Activated effector memory CD4-positive, alpha-beta T cell treated with anti-CD3 and anti-CD28 coated beads, Interleukin-2, amount 50 U/mL, for 16 hours (primary cell): ENCODE measurements around the gene COL25A1.
"Not testable (repeated sequence)": the region's sequence is repeated elsewhere in the genome, so short reads cannot be mapped to it uniquely, and the experiment has no call there.

Source experiments
- DNase-seq: peaks from one replicate; pipeline ENCODE4 v3.0.0-alpha.2; 2020

The COL25A1 gene

GRCh38 chr4:109043286-109043685 is 259.2 kb downstream of the COL25A1 start:
- no peak for DNase-seq

- DNase-seq, result no peak
These were observed 260.7 kb downstream of the COL25A1 start for GRCh38 chr4:109041463-109042360.

GRCh38 chr4:109040441-109040840 is 262.0 kb downstream of the COL25A1 start:
- no peak for DNase-seq

DNA sequence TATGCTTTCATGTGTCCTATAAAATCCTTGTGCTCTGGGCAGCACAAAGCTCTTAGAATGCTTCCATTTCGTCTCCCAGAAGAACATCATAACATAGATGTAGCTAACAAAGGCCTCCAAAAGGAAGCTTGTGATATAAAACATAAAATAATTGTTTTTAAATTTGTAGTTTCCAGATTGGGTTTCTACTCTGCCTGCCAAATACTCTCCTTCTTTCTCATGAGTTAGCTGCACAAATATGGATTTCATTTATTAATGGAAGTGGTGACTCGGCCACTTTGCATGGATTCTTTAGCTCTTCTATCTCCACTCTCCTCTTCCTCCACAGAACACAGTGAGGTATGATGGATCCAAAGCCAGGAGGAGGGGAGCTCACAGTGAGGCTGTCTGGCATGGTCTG is 265.4 kb downstream of the COL25A1 start:
- no peak for DNase-seq

GRCh38 chr4:109033993-109034392 is 268.5 kb downstream of the COL25A1 start:
- no peak for DNase-seq

DNA sequence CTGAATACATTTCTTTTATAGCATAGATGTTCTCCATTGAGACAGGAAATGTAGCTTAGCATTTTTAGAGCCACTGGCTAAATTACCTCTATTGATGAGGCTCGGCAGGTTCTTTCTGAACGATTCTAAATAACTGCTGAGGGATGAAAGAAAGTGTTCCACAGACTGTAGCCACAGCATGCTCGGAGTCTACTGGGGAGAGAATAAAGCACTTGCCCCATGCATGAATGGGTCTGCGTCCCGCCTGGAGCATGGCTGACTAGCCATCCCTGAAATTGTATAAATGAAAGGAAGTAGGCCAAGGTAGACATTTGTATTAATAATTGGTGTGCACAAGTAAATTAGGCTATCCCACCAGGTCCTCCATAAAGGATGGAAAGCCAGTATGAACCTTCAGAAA is 269.8 kb downstream of the COL25A1 start:
- no peak for DNase-seq

- no peak for DNase-seq
These were observed 272.5 kb downstream of the COL25A1 start for GRCh38 chr4:109029987-109030386.

DNA sequence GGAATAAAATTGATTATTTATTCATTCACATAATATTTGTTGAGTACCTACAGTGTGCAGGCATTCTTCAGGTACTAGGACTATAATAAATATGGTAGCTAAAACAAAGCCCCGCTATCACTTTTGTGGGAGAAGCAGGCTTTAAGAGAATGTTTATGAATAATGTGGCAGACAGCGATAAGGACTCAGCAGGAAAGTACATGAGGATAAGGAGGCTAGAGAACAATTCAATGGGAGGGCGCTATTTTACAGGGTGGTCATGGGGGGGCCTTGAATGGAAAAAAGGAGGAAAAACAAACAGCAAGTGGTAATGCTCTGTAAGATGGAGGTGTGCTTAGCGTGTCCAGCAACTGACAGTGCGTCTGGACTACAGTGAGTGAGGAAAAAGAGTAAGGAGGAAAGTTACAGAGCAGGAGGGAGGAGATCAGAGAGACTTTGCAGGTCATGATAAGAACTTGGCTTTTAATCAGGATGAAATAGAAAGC is 275.4 kb downstream of the COL25A1 start:
- no peak for DNase-seq

DNA sequence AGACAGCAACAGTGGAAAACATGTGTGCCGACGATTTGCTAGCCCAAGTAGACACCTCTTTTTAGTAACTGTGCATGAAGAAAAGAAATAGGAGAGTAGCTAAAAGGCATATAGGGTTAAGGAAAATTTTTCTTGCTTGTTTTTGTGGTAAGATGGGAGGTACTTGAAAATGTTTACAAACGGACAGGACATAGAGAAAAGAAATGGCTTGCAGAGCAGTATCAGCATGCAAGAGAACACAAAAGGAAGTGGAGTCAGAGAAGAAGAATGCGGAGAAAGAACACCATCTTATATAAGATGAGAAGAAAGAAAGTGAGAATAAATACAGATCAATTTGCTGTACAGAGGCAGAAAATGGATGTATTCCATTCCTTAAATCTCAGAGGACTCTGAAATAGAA is 275.9 kb downstream of the COL25A1 start:
- DNase-seq, result no peak

GRCh38 chr4:109025471-109026076 is 276.9 kb downstream of the COL25A1 start:
- no peak for DNase-seq

GRCh38 chr4:109022961-109023360 is 279.5 kb downstream of the COL25A1 start:
- no peak for DNase-seq

- not testable (repeated sequence) for DNase-seq
These were observed 280.8 kb downstream of the COL25A1 start for GRCh38 chr4:109021630-109022029.

DNA sequence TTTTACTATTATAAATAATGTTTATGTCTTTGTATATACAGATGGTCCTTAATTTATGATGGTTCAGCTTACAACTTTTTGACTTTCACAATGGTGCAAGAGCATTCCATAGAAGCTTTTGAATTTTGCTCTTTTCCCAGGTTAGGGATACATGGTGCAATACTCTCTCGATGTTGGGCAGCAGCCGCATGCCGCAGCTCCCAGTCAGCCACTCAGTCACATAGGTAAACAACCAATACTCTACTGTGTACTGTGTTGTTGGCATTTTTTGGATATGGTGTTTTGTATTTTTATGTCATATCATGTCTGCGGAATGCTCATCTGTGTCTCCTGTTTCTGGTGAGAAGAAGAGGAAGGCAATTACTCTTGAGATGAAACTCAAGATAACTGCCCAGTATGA is 281.6 kb downstream of the COL25A1 start:
- DNase-seq, result no peak

DNA sequence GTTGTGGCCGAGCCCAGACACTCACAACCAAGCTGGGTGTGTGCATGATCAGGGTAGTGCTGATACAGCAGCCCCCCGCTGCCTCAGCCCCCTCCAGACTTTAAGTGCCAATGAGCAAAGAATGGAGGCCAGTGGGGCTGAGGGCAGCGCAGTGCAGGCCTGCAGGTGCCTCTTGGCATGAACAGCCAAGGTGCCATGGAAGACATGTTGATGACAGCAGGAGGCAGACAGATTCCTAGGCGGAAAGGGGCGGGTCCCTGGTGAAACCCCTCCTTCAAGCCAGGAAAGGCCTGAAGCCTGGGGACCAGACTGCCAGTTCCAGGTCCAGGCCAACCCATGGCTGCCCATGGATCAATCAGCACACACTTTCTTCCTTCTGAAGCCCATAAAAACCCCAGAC is 286.3 kb downstream of the COL25A1 start:
- no peak for DNase-seq

DNA sequence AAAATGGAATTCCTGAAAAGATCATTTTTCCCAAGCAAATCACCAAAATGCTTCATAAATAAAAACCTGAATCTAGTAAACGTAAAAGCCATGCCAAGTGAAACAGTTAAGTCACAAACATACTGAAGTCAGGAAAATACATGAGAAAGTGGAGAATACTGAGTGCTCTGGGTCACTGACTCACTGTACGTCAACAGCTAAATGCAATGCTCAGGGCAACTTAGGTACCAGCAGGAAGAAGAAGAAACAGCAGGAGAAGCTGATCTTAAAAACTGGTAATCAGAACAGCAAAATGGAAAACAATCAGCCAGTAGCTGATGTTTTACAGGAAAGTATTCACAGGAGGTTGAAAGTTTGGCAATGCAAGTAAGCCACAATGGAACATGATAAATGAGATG is 287.0 kb downstream of the COL25A1 start:
- DNase-seq, result no peak

- DNase-seq, result no peak
These were observed 287.7 kb downstream of the COL25A1 start for GRCh38 chr4:109014593-109015412.

- no peak for DNase-seq
These were observed 290.1 kb downstream of the COL25A1 start for GRCh38 chr4:109012286-109012880.

GRCh38 chr4:109011241-109012026 is 291.0 kb downstream of the COL25A1 start:
- DNase-seq, result no peak

GRCh38 chr4:109010521-109010920 is 291.9 kb downstream of the COL25A1 start:
- no peak for DNase-seq

DNA sequence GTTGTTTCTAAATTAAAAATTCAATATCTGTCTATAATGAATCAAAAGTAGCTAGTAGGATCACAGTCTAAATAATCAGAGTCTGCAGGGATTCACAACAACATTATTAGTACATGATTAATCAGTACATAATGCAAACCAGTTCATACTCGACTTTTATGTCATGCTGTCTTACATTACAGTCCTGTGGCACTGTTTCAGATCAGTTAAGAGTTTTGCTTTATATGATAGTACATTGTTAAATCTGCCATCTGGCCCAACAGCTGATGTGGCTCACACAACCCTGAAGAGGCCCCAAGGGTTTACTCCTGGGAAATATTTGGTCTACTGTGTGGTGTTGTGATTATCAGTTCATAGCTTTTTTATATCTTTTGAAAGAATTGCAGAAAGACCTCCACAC is 292.5 kb downstream of the COL25A1 start:
- DNase-seq, result no peak

- DNase-seq, result no peak
These were observed 294.5 kb downstream of the COL25A1 start for GRCh38 chr4:109007976-109008375.

- no peak for DNase-seq
These were observed 296.9 kb downstream of the COL25A1 start for GRCh38 chr4:109005523-109005922.
